ENCODE measurements around the gene FN3KRP.

- no peak for TF ChIP-seq CTCF (IDR thresholded peaks at IDR 0.05)
- TF ChIP-seq POLR2A (IDR thresholded peaks at IDR 0.05), result no peak
Measured at GRCh38 chr17:82687375-82687861, 29.1 kb upstream of the FN3KRP start.
